Measurements from ENCODE around the gene DIAPH2. TPM values are rescaled to one million over a fixed set of nuclear protein-coding genes. Genes with fewer than 3 reads are reported as not detected.

The DIAPH2 gene
- total RNA-seq, 1 experiment from 2014 or later: 20.4 TPM

GRCh38 chrX:96743367-96744073 is 58.9 kb downstream of the DIAPH2 start:
- no peak for DNase-seq
- H3K4me3 ChIP-seq (ENCODE audit: insufficient read depth, low read depth, low read length): no peak overlapping the region
- no peaks in the 10 kb centered on the region for H3K36me3 ChIP-seq (replicated peaks; ENCODE audit: control insufficient read depth, insufficient read depth, low read length)
- no peaks in the 10 kb centered on the region for H3K27me3 ChIP-seq (ENCODE audit: control insufficient read depth, insufficient read depth, low read length)

GRCh38 chrX:96752781-96753180 is 68.1 kb downstream of the DIAPH2 start:
- Histone ChIP-seq H3K27me3 (ENCODE audit: control insufficient read depth, insufficient read depth, low read length) (no peaks in the 10 kb centered on the region), H3K4me3 (ENCODE audit: insufficient read depth, low read depth, low read length) (no peak overlapping the region), H3K36me3 (replicated peaks; ENCODE audit: control insufficient read depth, insufficient read depth, low read length) (no peaks in the 10 kb centered on the region)
- DNase-seq: no peak

- Histone ChIP-seq H3K27me3 (ENCODE audit: control insufficient read depth, insufficient read depth, low read length) (no peaks in the 10 kb centered on the region), H3K4me3 (ENCODE audit: insufficient read depth, low read depth, low read length) (no peak overlapping the region), H3K36me3 (replicated peaks; ENCODE audit: control insufficient read depth, insufficient read depth, low read length) (no peaks in the 10 kb centered on the region)
- DNase-seq: no peak
These were observed 68.6 kb downstream of the DIAPH2 start for GRCh38 chrX:96753230-96753629.

- no peak for DNase-seq
- Histone ChIP-seq H3K36me3 (replicated peaks; ENCODE audit: control insufficient read depth, insufficient read depth, low read length) (no peaks in the 10 kb centered on the region), H3K27me3 (ENCODE audit: control insufficient read depth, insufficient read depth, low read length) (no peaks in the 10 kb centered on the region), H3K4me3 (ENCODE audit: insufficient read depth, low read depth, low read length) (no peak overlapping the region)
These were observed 71.8 kb downstream of the DIAPH2 start for GRCh38 chrX:96756491-96756890.

GRCh38 chrX:96761566-96761965 is 76.9 kb downstream of the DIAPH2 start:
- no peak for DNase-seq
- Histone ChIP-seq H3K4me3 (ENCODE audit: insufficient read depth, low read depth, low read length) (no peak overlapping the region), H3K36me3 (replicated peaks; ENCODE audit: control insufficient read depth, insufficient read depth, low read length) (no peaks in the 10 kb centered on the region), H3K27me3 (ENCODE audit: control insufficient read depth, insufficient read depth, low read length) (no peaks in the 10 kb centered on the region)

GRCh38 chrX:96763608-96764007 is 79.0 kb downstream of the DIAPH2 start:
- Histone ChIP-seq H3K27me3 (ENCODE audit: control insufficient read depth, insufficient read depth, low read length) (no peaks in the 10 kb centered on the region), H3K36me3 (replicated peaks; ENCODE audit: control insufficient read depth, insufficient read depth, low read length) (no peaks in the 10 kb centered on the region), H3K4me3 (ENCODE audit: insufficient read depth, low read depth, low read length) (no peak overlapping the region)
- no peak for DNase-seq

- no peak for DNase-seq
- Histone ChIP-seq H3K27me3 (ENCODE audit: control insufficient read depth, insufficient read depth, low read length) (no peaks in the 10 kb centered on the region), H3K4me3 (ENCODE audit: insufficient read depth, low read depth, low read length) (no peak overlapping the region), H3K36me3 (replicated peaks; ENCODE audit: control insufficient read depth, insufficient read depth, low read length) (no peaks in the 10 kb centered on the region)
These were observed 80.2 kb downstream of the DIAPH2 start for GRCh38 chrX:96764864-96765263.

- no peaks in the 10 kb centered on the region for H3K27me3 ChIP-seq (ENCODE audit: control insufficient read depth, insufficient read depth, low read length)
- DNase-seq: no peak
- H3K4me3 ChIP-seq (ENCODE audit: insufficient read depth, low read depth, low read length): no peak overlapping the region
- H3K36me3 ChIP-seq (replicated peaks; ENCODE audit: control insufficient read depth, insufficient read depth, low read length): no peaks in the 10 kb centered on the region
These were observed 85.7 kb downstream of the DIAPH2 start for GRCh38 chrX:96770315-96770714.

GRCh38 chrX:96771486-96771885 is 86.8 kb downstream of the DIAPH2 start:
- Histone ChIP-seq H3K27me3 (ENCODE audit: control insufficient read depth, insufficient read depth, low read length) (no peaks in the 10 kb centered on the region), H3K4me3 (ENCODE audit: insufficient read depth, low read depth, low read length) (no peak overlapping the region), H3K36me3 (replicated peaks; ENCODE audit: control insufficient read depth, insufficient read depth, low read length) (no peaks in the 10 kb centered on the region)
- no peak for DNase-seq

- no peaks in the 10 kb centered on the region for H3K36me3 ChIP-seq (replicated peaks; ENCODE audit: control insufficient read depth, insufficient read depth, low read length)
- DNase-seq: no peak
- H3K27me3 ChIP-seq (ENCODE audit: control insufficient read depth, insufficient read depth, low read length): no peaks in the 10 kb centered on the region
- no peak overlapping the region for H3K4me3 ChIP-seq (ENCODE audit: insufficient read depth, low read depth, low read length)
These were observed 89.5 kb downstream of the DIAPH2 start for GRCh38 chrX:96774116-96774515.

GRCh38 chrX:96776966-96777365 is 92.3 kb downstream of the DIAPH2 start:
- DNase-seq: no peak
- Histone ChIP-seq H3K4me3 (ENCODE audit: insufficient read depth, low read depth, low read length) (no peak overlapping the region), H3K36me3 (replicated peaks; ENCODE audit: control insufficient read depth, insufficient read depth, low read length) (no peaks in the 10 kb centered on the region), H3K27me3 (ENCODE audit: control insufficient read depth, insufficient read depth, low read length) (no peaks in the 10 kb centered on the region)

GRCh38 chrX:96791559-96791958 is 106.9 kb downstream of the DIAPH2 start:
- H3K4me3 ChIP-seq (ENCODE audit: insufficient read depth, low read depth, low read length): no peak overlapping the region
- no peak for DNase-seq
- H3K36me3 ChIP-seq (replicated peaks; ENCODE audit: control insufficient read depth, insufficient read depth, low read length): no peaks in the 10 kb centered on the region

GRCh38 chrX:96792047-96792446 is 107.4 kb downstream of the DIAPH2 start:
- Histone ChIP-seq H3K36me3 (replicated peaks; ENCODE audit: control insufficient read depth, insufficient read depth, low read length) (no peaks in the 10 kb centered on the region), H3K4me3 (ENCODE audit: insufficient read depth, low read depth, low read length) (no peak overlapping the region), H3K27me3 (ENCODE audit: control insufficient read depth, insufficient read depth, low read length) (no peaks in the 10 kb centered on the region)
- DNase-seq: no peak

More at GRCh38 chrX:96791559-96791958, 106.9 kb downstream of the DIAPH2 start:
- H3K27me3 ChIP-seq (ENCODE audit: control insufficient read depth, insufficient read depth, low read length): no peaks in the 10 kb centered on the region

- H3K27me3 ChIP-seq (ENCODE audit: control insufficient read depth, insufficient read depth, low read length): no peaks in the 10 kb centered on the region
- no peak overlapping the region for H3K4me3 ChIP-seq (ENCODE audit: insufficient read depth, low read depth, low read length)
- no peak for DNase-seq
- no peaks in the 10 kb centered on the region for H3K36me3 ChIP-seq (replicated peaks; ENCODE audit: control insufficient read depth, insufficient read depth, low read length)
These were observed 114.3 kb downstream of the DIAPH2 start for GRCh38 chrX:96798982-96799381.

- DNase-seq: no peak
- Histone ChIP-seq H3K4me3 (ENCODE audit: insufficient read depth, low read depth, low read length) (no peak overlapping the region), H3K27me3 (ENCODE audit: control insufficient read depth, insufficient read depth, low read length) (no peaks in the 10 kb centered on the region), H3K36me3 (replicated peaks; ENCODE audit: control insufficient read depth, insufficient read depth, low read length) (no peaks in the 10 kb centered on the region)
These were observed 122.7 kb downstream of the DIAPH2 start for GRCh38 chrX:96807318-96807717.

- H3K27me3 ChIP-seq (ENCODE audit: control insufficient read depth, insufficient read depth, low read length): no peaks in the 10 kb centered on the region
- no peak for DNase-seq
- H3K36me3 ChIP-seq (replicated peaks; ENCODE audit: control insufficient read depth, insufficient read depth, low read length): no peaks in the 10 kb centered on the region
- no peak overlapping the region for H3K4me3 ChIP-seq (ENCODE audit: insufficient read depth, low read depth, low read length)
These were observed 136.3 kb downstream of the DIAPH2 start for GRCh38 chrX:96820935-96821334.
